Hematopoietic multipotent progenitor cell treated with erythropoietin and hydrocortisone succinate and interleukin-3 and kit ligand, for 15 days (in vitro differentiated cells): ENCODE data around the gene AUTS2.

ENCODE experiments used
- DNase-seq: peaks from one replicate; pipeline ENCODE4 v3.0.0-alpha.2; 2015; ENCODE audit warnings: low spot score

The AUTS2 gene

GRCh38 chr7:70758646-70759045, 1160.4 kb downstream of the AUTS2 start:
- DNase-seq = no peak

- DNase-seq = no peak
Observed at GRCh38 chr7:70759674-70760073, 1161.4 kb downstream of the AUTS2 start.

GRCh38 chr7:70761711-70762328, 1163.5 kb downstream of the AUTS2 start:
- DNase-seq = no peak

GRCh38 chr7:70762696-70763095, 1164.4 kb downstream of the AUTS2 start:
- no peak for DNase-seq

GRCh38 chr7:70763961-70764691, 1165.9 kb downstream of the AUTS2 start:
- DNase-seq = no peak

GRCh38 chr7:70764701-70765208, 1166.5 kb downstream of the AUTS2 start:
- no peak for DNase-seq

GRCh38 chr7:70765651-70766050, 1167.4 kb downstream of the AUTS2 start:
- DNase-seq = no peak

- DNase-seq = no peak
Observed at GRCh38 chr7:70766109-70766508, 1167.8 kb downstream of the AUTS2 start.

GRCh38 chr7:70766694-70767093, 1168.4 kb downstream of the AUTS2 start:
- no peak for DNase-seq

- DNase-seq = no peak
Observed at GRCh38 chr7:70770154-70770553, 1171.9 kb downstream of the AUTS2 start.

GRCh38 chr7:70771451-70771850, 1173.2 kb downstream of the AUTS2 start:
- DNase-seq = no peak

- DNase-seq = no peak
Observed at GRCh38 chr7:70772891-70773290, 1174.6 kb downstream of the AUTS2 start.

GRCh38 chr7:70773406-70773805, 1175.1 kb downstream of the AUTS2 start:
- DNase-seq = no peak

GRCh38 chr7:70774950-70775527, 1176.8 kb downstream of the AUTS2 start:
- no peak for DNase-seq

- no peak for DNase-seq
Observed at GRCh38 chr7:70775570-70776156, 1177.4 kb downstream of the AUTS2 start.

- no peak for DNase-seq
Observed at GRCh38 chr7:70776627-70777101, 1178.4 kb downstream of the AUTS2 start.

- no peak for DNase-seq
Observed at GRCh38 chr7:70777251-70777650, 1179.0 kb downstream of the AUTS2 start.

- no peak for DNase-seq
Observed at GRCh38 chr7:70778585-70778984, 1180.3 kb downstream of the AUTS2 start.

GRCh38 chr7:70779321-70779720, 1181.0 kb downstream of the AUTS2 start:
- DNase-seq = no peak

- DNase-seq = no peak
Observed at GRCh38 chr7:70781922-70782311, 1183.6 kb downstream of the AUTS2 start.

- no peak for DNase-seq
Observed at GRCh38 chr7:70782796-70783195, 1184.5 kb downstream of the AUTS2 start.

- no peak for DNase-seq
Observed at GRCh38 chr7:70785427-70785826, 1187.2 kb downstream of the AUTS2 start.

GRCh38 chr7:70786076-70786475, 1187.8 kb downstream of the AUTS2 start:
- DNase-seq = no peak
